Fibroblast of the aortic adventitia (primary cell): ENCODE measurements around the gene VAV1. TPM values are rescaled to one million over a fixed set of nuclear protein-coding genes. Genes with fewer than 3 reads are reported as not detected.

Experiments used
- DNase-seq: peaks from one replicate; pipeline ENCODE4 v3.0.0-alpha.2; 2010; ENCODE audit warnings: low read depth
- H3K4me3 ChIP-seq: 2 replicates; pipeline ENCODE4 v1.5.1; 2011; ENCODE audit warnings: low read depth, mild to moderate bottlenecking, control low read depth, low read length, moderate library complexity
- CTCF ChIP-seq: IDR thresholded peaks from 2 replicates; pipeline ENCODE4 v1.5.1; 2011; ENCODE audit warnings: mild to moderate bottlenecking, low read length, control low read depth, inconsistent platforms; ENCODE audit not compliant: insufficient read depth
- total RNA-seq: library from RNA; depleted of rRNA; stranded (reverse); fragments of >200 nt; gene quantifications from 2 replicates; pipeline ENCODE4 v1.2.3, GENCODE V29; 2012; ENCODE audit warnings: low replicate concordance

The VAV1 gene
- total RNA-seq, 1 donor = not detected

GRCh38 chr19:6734096-6734696 is 38.3 kb upstream of the VAV1 start:
- no peak for DNase-seq
- no peak for TF ChIP-seq CTCF
- no peak overlapping the region for H3K4me3 ChIP-seq

GRCh38 chr19:6735181-6735911 is 37.2 kb upstream of the VAV1 start:
- no peak for TF ChIP-seq CTCF
- DNase-seq = no peak
- H3K4me3 ChIP-seq = peak overlapping the region; percentile 89

GRCh38 chr19:6736169-6736916 is 36.2 kb upstream of the VAV1 start:
- TF ChIP-seq CTCF = peak; percentile 78
- peak overlapping the region; percentile 89 for H3K4me3 ChIP-seq
- peak; percentile 91 for DNase-seq

- H3K4me3 ChIP-seq = peak overlapping the region; percentile 89
- no peak for TF ChIP-seq CTCF
Measured at GRCh38 chr19:6736917-6737283, 35.6 kb upstream of the VAV1 start.

GRCh38 chr19:6737284-6737872 is 35.1 kb upstream of the VAV1 start, which contains the start of gene GPR108:
GPR108 (minus strand) TSS chr19:6737580; CDS start chr19:6737576, 4 bp downstream.
- no peak for TF ChIP-seq CTCF
- DNase-seq = peak; percentile 100
- peak within 1 kb of the TSS; percentile 89 for H3K4me3 ChIP-seq

More at GRCh38 chr19:6736917-6737283, 35.6 kb upstream of the VAV1 start:
- no peak for DNase-seq

GRCh38 chr19:6737873-6738786 is 34.4 kb upstream of the VAV1 start:
- DNase-seq = peak; percentile 81
- H3K4me3 ChIP-seq = peak overlapping the region; percentile 20
- TF ChIP-seq CTCF = peak; percentile 68
